GM06990 (cell line): ENCODE data around the gene FKBP2.
A peak's percentile ranks its signal among the peaks of the same experiment; 100 is the strongest.

Source experiments
- DNase-seq: peaks from one replicate; pipeline ENCODE4 v3.0.0-alpha.2; 2011; ENCODE audit not compliant: insufficient read length; ENCODE audit errors: extremely low read depth
- H3K27me3 ChIP-seq: replicated peaks from 2 replicates; pipeline ENCODE4 v1.6.0; 2011; ENCODE audit warnings: low read length; ENCODE audit not compliant: control insufficient read depth, insufficient read depth
- H3K36me3 ChIP-seq: 2 replicates; pipeline ENCODE4 v1.5.1; 2011; ENCODE audit warnings: low read length; ENCODE audit not compliant: control insufficient read depth, insufficient read depth
- H3K4me3 ChIP-seq: replicated peaks from 2 replicates; pipeline ENCODE4 v1.5.1; 2011; ENCODE audit warnings: low read depth, mild to moderate bottlenecking, control low read depth, low read length
- CTCF ChIP-seq: IDR thresholded peaks from 2 replicates; pipeline ENCODE4 v1.5.1; 2011; ENCODE audit warnings: low read length, control low read depth, mild to moderate bottlenecking, inconsistent platforms; ENCODE audit not compliant: insufficient read depth, poor library complexity, severe bottlenecking

FKBP2 gene

GRCh38 chr11:64240435-64241240 lies at the start of gene FKBP2:
Gene FKBP2, plus strand, starts transcription at chr11:64241095. Its CDS starts 1,293 bp downstream, at chr11:64242388.
- Histone ChIP-seq H3K27me3 (no peaks in the 10 kb centered on the region), H3K36me3 (peaks cover 14% of the 10 kb centered on the region), H3K4me3 (peak within 1 kb of the TSS; percentile 89)
- peak; percentile 99 for DNase-seq
- no peak for TF ChIP-seq CTCF

GRCh38 chr11:64192434-64192833 lies 48.5 kb upstream of the FKBP2 start:
- H3K27me3 ChIP-seq: no peaks in the 10 kb centered on the region
- no peak for TF ChIP-seq CTCF
- peaks cover 28% of the 10 kb centered on the region for H3K36me3 ChIP-seq
- DNase-seq: no peak
- H3K4me3 ChIP-seq: no peak overlapping the region

GRCh38 chr11:64196626-64197025 lies 44.3 kb upstream of the FKBP2 start:
- Histone ChIP-seq H3K36me3 (peaks cover 38% of the 10 kb centered on the region), H3K27me3 (no peaks in the 10 kb centered on the region), H3K4me3 (no peak overlapping the region)
- no peak for TF ChIP-seq CTCF
- no peak for DNase-seq

- no peak for TF ChIP-seq CTCF
- peaks cover 45% of the 10 kb centered on the region for H3K36me3 ChIP-seq
- H3K4me3 ChIP-seq: no peak overlapping the region
- H3K27me3 ChIP-seq: no peaks in the 10 kb centered on the region
- DNase-seq: no peak
These were observed 42.4 kb upstream of the FKBP2 start for GRCh38 chr11:64198511-64198910.

GRCh38 chr11:64201543-64201942 lies 39.4 kb upstream of the FKBP2 start:
- H3K27me3 ChIP-seq: no peaks in the 10 kb centered on the region
- peaks cover 37% of the 10 kb centered on the region for H3K36me3 ChIP-seq
- H3K4me3 ChIP-seq: no peak overlapping the region
- no peak for DNase-seq
- TF ChIP-seq CTCF: no peak
